ENCODE results near the gene AUTS2. TPM values are rescaled to one million over a fixed set of nuclear protein-coding genes. Genes with fewer than 3 reads are reported as not detected.
A peak's percentile ranks its signal among the peaks of the same experiment; 100 is the strongest.

AUTS2 gene
- total RNA-seq, 1 experiment from 2014 or later: 256 TPM

GRCh38 chr7:70619130-70619529 is 1020.9 kb downstream of the AUTS2 start:
- peak overlapping the region in 1 of 2 experiments; percentile 64; a peak in 4 of 5 replicates for H3K4me3 Mint-ChIP-seq
- H3K9me3 ChIP-seq (ENCODE audit: control insufficient read depth, low read depth, low read length): no peaks in the 10 kb centered on the region
- no peak overlapping the region for H3K4ac ChIP-seq (ENCODE audit: low read depth, low read length)
- H3K23ac ChIP-seq (ENCODE audit: insufficient read length, low read depth, low read length): no peak overlapping the region
- H3K23me2 ChIP-seq (ENCODE audit: insufficient read length, low read depth, low read length, poor library complexity, severe bottlenecking): no peaks in the 10 kb centered on the region
- no peak for DNase-seq
- H3K27me3 Mint-ChIP-seq (ENCODE audit: low read depth): peaks cover 56% of the 10 kb centered on the region
- H4K20me1 ChIP-seq (ENCODE audit: control insufficient read depth, insufficient read depth, insufficient read length): no peaks in the 10 kb centered on the region
- WGBS (ENCODE audit: extremely low coverage, insufficient read length, low lambda C conversion rate): no CpG with 5 or more reads among the region's 12 CpGs
- H2BK20ac ChIP-seq (ENCODE audit: low read depth, low read length, poor library complexity, severe bottlenecking): no peak overlapping the region
- H3T11ph ChIP-seq (ENCODE audit: low read length): no peak overlapping the region
- H3K27me3 ChIP-seq (ENCODE audit: insufficient read depth, low read length): no peaks in the 10 kb centered on the region; the same call in 1 of the 2 replicates
- H3K79me2 ChIP-seq (ENCODE audit: insufficient read depth, low read length): no peaks in the 10 kb centered on the region
- no peak overlapping the region for H4K8ac ChIP-seq (replicated peaks; ENCODE audit: insufficient read length, low read depth, low read length)
- H4K5ac ChIP-seq (ENCODE audit: insufficient read length, low read depth, low read length): no peak overlapping the region
- H3K4me1 ChIP-seq (ENCODE audit: insufficient read depth, low read length): peaks cover 4% of the 10 kb centered on the region; the same call in 1 of the 2 replicates
- H3K56ac ChIP-seq (ENCODE audit: insufficient read length, low read depth, low read length): no peak overlapping the region
- H3K36me3 Mint-ChIP-seq (ENCODE audit: insufficient read depth in 1 of 3, low read depth in 3 of 3): peaks cover 0 to 8% (median 2%) of the 10 kb centered on the region in 3 experiments; a peak in 3 of 7 replicates
- H3K4me2 ChIP-seq (ENCODE audit: insufficient read depth, insufficient read length, low read length): peak overlapping the region; percentile 27
- peaks cover 46 to 60% of the 10 kb centered on the region in 2 experiments for H3K4me1 Mint-ChIP-seq
- H3K27ac Mint-ChIP-seq: peak overlapping the region; percentile 18 to 53 (median 24); a peak in 4 of 7 replicates
- no peak for TF ChIP-seq CTCF (conservative IDR thresholded peaks at IDR 0.05)
- H3K27ac ChIP-seq (ENCODE audit: insufficient read length, low read depth, low read length): no peak overlapping the region
- no peak overlapping the region for H3K9ac ChIP-seq (ENCODE audit: extremely low read depth, insufficient read length, low read length)
- H3K14ac ChIP-seq (ENCODE audit: insufficient read depth, low read length): no peak overlapping the region
- H3K79me1 ChIP-seq (ENCODE audit: insufficient read depth, low read depth, low read length, poor library complexity, severe bottlenecking): no peaks in the 10 kb centered on the region
- H2AK5ac ChIP-seq (ENCODE audit: insufficient read length, low read length): no peak overlapping the region
- no peak overlapping the region for H3K18ac ChIP-seq (ENCODE audit: insufficient read length, low read depth, low read length)
- H2BK5ac ChIP-seq (ENCODE audit: insufficient read length, low read length): no peak overlapping the region
- no peak overlapping the region for H2BK120ac ChIP-seq (ENCODE audit: low read depth, low read length, poor library complexity, severe bottlenecking)
- no peak overlapping the region for H4K91ac ChIP-seq (ENCODE audit: insufficient read length, low read depth, low read length)
- no peak overlapping the region for H2BK12ac ChIP-seq (ENCODE audit: insufficient read length, low read depth, low read length)
- H3K9me3 Mint-ChIP-seq: peaks cover 0 to 5% of the 10 kb centered on the region in 2 experiments; a peak in 2 of 5 replicates
- H2BK15ac ChIP-seq (ENCODE audit: low read depth, low read length): no peak overlapping the region
- no peak overlapping the region for H2AFZ ChIP-seq (ENCODE audit: low read length)

Measured in H9 (cell line).